ENCODE data around the gene VIT.

VIT gene

GRCh38 chr2:36743954-36744353 lies 47.4 kb downstream of the VIT start:
- no peak overlapping the region for H3K4me3 ChIP-seq (ENCODE audit: low read depth, low read length)
- TF ChIP-seq CTCF (IDR thresholded peaks at IDR 0.05; ENCODE audit: low read depth, low read length): no peak

GRCh38 chr2:36748166-36748565 lies 51.7 kb downstream of the VIT start:
- H3K4me3 ChIP-seq (ENCODE audit: low read depth, low read length): no peak overlapping the region
- no peak for TF ChIP-seq CTCF (IDR thresholded peaks at IDR 0.05; ENCODE audit: low read depth, low read length)

GRCh38 chr2:36750101-36750500 lies 53.6 kb downstream of the VIT start:
- no peak for TF ChIP-seq CTCF (IDR thresholded peaks at IDR 0.05; ENCODE audit: low read depth, low read length)
- no peak overlapping the region for H3K4me3 ChIP-seq (ENCODE audit: low read depth, low read length)

- no peak overlapping the region for H3K4me3 ChIP-seq (ENCODE audit: low read depth, low read length)
- no peak for TF ChIP-seq CTCF (IDR thresholded peaks at IDR 0.05; ENCODE audit: low read depth, low read length)
Observed at GRCh38 chr2:36753706-36754221, 57.3 kb downstream of the VIT start.

- H3K4me3 ChIP-seq (ENCODE audit: low read depth, low read length): no peak overlapping the region
- TF ChIP-seq CTCF (IDR thresholded peaks at IDR 0.05; ENCODE audit: low read depth, low read length): no peak
Observed at GRCh38 chr2:36754578-36754977, 58.1 kb downstream of the VIT start.

- H3K4me3 ChIP-seq (ENCODE audit: low read depth, low read length): no peak overlapping the region
- TF ChIP-seq CTCF (IDR thresholded peaks at IDR 0.05; ENCODE audit: low read depth, low read length): no peak
Observed at GRCh38 chr2:36756438-36756837, 59.9 kb downstream of the VIT start.

- no peak for TF ChIP-seq CTCF (IDR thresholded peaks at IDR 0.05; ENCODE audit: low read depth, low read length)
- H3K4me3 ChIP-seq (ENCODE audit: low read depth, low read length): no peak overlapping the region
Observed at GRCh38 chr2:36762764-36763490, 66.4 kb downstream of the VIT start.
